Posterior cingulate gyrus (tissue), 11 donors: Measurements from ENCODE around the gene ZFR.

Experiments
- DNase-seq, 10 donors: peaks; one replicate each; pipeline versions ENCODE4 v3.0.0 to v3.0.0-alpha.2; 2020 to 2021; ENCODE audit warnings: mixed read lengths in 3 of 10
- intact Hi-C: fragments of 100-400 bp; cut with DNase I; formaldehyde crosslinking; loops from one replicate; pipeline ENCODE4 v1.15.1; 2023

The ZFR gene

GRCh38 chr5:32444431-32445286 lies at the start of gene ZFR:
Gene ZFR, minus strand, starts transcription at chr5:32444740. Its CDS starts 82 bp downstream, at chr5:32444658.
- intact Hi-C loops, result loop anchor here (2.0 to 5.0 kb wide), 2 partner anchors 140 to 272 kb away; partner anchors contain the start of genes GOLPH3 and SUB1
- peak; percentile 88 to 99 (median 92) for DNase-seq

DNA sequence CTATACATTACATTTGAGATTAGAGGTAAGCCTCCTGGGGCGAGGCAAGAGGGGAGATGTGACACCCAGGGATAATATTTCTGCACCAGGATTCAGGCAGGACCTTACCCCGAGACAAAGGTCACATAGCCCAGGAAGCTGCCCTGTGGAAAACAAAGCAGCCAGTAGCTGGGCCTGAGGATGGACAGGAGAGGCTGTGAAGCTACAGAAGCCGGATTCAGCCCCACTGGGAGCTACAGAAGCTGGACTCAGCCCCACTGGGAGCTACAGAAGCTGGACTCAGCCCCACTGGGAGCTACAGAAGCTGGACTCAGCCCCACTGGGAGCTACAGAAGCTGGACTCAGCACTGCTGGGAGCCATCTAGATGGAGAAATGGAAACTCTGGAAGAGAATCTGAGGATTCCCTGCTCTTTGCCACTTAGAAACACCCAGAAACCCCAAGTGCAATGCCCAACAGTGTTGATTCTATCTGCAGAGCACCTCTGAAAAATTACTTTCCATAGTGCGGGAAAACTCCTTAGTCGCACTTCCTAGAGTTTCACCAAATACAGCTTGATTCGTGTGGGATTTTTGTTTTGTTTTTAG lies 46.5 kb upstream of the ZFR start:
- intact Hi-C loops, result loop anchor here (1.0 kb wide), 1 partner anchor 122 kb away; no protein-coding TSS in a partner anchor
- DNase-seq, result no peak

- DNase-seq, result peak; percentile 23 to 93 (median 78)
- intact Hi-C loops, result loop anchor here (1.0 kb wide), 2 partner anchors 100 to 123 kb away; no protein-coding TSS in a partner anchor
Observed at GRCh38 chr5:32489791-32490562, 45.4 kb upstream of the ZFR start.

GRCh38 chr5:32487424-32487823 lies 42.9 kb upstream of the ZFR start:
- intact Hi-C loops, result no loop called here
- DNase-seq, result no peak

- intact Hi-C loops, result no loop called here
- no peak for DNase-seq
Observed at GRCh38 chr5:32487008-32487407, 42.5 kb upstream of the ZFR start.

GRCh38 chr5:32482193-32482592 lies 37.7 kb upstream of the ZFR start:
- DNase-seq, result no peak
- intact Hi-C loops, result no loop called here

GRCh38 chr5:32479096-32479495 lies 34.6 kb upstream of the ZFR start:
- intact Hi-C loops, result no loop called here
- DNase-seq, result no peak

- intact Hi-C loops, result no loop called here
- no peak for DNase-seq
Observed at GRCh38 chr5:32476891-32477290, 32.4 kb upstream of the ZFR start.

- DNase-seq, result no peak
- intact Hi-C loops, result no loop called here
Observed at GRCh38 chr5:32475334-32476097, 31.0 kb upstream of the ZFR start.

DNA sequence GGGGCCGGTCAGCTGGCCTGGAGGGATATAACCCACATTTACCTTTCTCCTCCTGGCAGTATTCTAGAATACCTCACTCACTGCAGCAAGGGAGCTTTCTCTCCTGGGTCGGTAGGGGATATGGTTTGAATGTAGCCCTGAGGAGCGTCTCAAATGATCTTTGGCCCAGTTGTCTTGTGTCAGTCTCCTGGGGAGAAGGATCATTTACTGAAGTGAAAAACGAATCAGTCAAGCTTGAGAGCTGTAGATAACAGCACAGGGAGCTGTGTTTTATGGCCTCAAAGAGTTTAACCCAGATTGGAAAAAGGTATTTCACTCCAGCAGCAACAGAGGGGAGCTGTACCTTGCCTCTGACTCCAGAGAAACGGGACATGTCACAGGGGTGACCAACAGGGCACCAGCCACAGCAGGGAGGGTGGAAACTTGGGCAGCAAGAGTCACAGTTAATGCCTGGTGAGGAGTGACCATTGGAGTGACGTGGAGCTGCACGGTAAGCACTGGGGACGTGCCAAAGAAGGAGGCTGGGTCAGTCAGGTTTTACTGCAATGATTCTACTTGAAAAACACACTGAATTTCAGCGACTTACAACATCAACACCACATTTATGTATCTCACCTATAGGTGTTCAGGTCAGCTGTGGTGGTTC lies 29.8 kb upstream of the ZFR start:
- no peak for DNase-seq
- intact Hi-C loops, result loop anchor here (5.0 kb wide), 1 partner anchor 242 kb away; no protein-coding TSS in a partner anchor

GRCh38 chr5:32473072-32473471 lies 28.5 kb upstream of the ZFR start:
- no peak for DNase-seq
- intact Hi-C loops, result loop anchor here (5.0 kb wide), 1 partner anchor 241 kb away; no protein-coding TSS in a partner anchor

DNA sequence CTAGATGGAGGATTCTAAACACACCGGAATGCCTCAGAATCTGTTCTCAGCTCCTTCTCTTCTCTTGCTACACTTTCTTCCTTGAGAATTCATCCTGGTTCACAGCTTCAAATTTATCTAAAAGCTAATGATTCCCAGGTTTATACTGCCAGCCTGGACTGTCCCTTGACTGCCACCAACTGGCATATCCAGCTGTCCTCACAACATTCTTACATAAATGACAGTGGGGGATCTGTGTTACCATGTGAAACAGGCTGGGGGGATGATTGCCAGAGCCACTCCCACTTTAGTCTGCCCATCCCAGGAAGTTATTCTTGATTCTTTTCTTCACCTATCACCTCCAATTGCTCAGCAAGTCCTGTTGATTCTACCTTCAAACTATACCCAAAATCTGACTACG lies 27.2 kb upstream of the ZFR start:
- intact Hi-C loops, result loop anchor here (5.0 kb wide), 1 partner anchor 239 kb away; no protein-coding TSS in a partner anchor

GRCh38 chr5:32465076-32465475 lies 20.5 kb upstream of the ZFR start:
- no peak for DNase-seq
- intact Hi-C loops, result no loop called here

More for the DNA sequence above, 27.2 kb upstream of the ZFR start:
- DNase-seq, result peak in 2 of 10 donors; percentile 15 to 25

DNA sequence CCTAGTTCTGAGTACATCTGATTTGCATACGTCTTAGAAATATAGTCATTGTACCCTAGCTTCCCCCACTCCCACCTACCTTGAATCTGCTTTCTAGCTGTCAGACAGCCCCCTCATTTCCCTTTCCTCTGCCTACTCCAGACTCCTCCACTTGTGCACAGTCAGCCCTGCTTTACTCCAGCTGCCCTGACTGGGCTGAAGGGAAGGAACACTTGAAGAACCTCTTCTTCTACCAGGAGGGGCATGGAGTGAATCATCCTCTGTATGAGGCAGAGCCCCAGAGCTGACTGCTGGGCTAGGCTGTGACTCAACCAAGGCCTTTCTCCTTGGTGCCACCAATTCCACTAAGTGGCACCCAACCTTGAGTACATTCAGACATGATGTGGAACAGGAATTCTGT lies 18.1 kb upstream of the ZFR start:
- intact Hi-C loops, result no loop called here

GRCh38 chr5:32461441-32462120 lies 17.0 kb upstream of the ZFR start:
- DNase-seq, result no peak

More for the DNA sequence above, 18.1 kb upstream of the ZFR start:
- DNase-seq, result no peak

DNA sequence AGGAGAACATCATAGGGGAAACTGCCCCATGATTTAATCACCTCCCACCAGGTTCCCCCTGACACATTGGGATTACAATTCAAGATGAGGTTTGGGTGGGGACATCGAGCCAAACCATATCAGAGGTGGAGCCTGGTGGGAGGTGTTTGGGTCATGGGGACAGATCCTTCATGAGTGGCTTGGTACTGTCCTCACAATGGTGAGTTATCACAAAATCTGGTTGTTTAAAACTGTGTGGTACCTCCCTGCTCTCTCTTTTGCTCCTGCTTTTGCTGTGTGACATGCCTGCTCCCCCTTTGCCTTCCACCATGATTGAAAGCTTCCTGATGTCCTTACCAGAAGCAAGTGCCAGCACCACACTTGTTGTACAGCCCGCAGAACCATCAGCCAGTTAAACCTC lies 16.2 kb upstream of the ZFR start:
- intact Hi-C loops, result no loop called here
- DNase-seq, result no peak

More at GRCh38 chr5:32461441-32462120, 17.0 kb upstream of the ZFR start:
- intact Hi-C loops, result no loop called here

- no peak for DNase-seq
- intact Hi-C loops, result no loop called here
Observed at GRCh38 chr5:32458880-32459495, 14.4 kb upstream of the ZFR start.

- intact Hi-C loops, result no loop called here
- DNase-seq, result no peak
Observed at GRCh38 chr5:32455311-32455710, 10.8 kb upstream of the ZFR start.
